AG09319 (cell line): Measurements from ENCODE around the gene ETV2.
A peak's percentile ranks its signal among the peaks of the same experiment; 100 is the strongest.

Source experiments
- DNase-seq: peaks from one replicate; pipeline ENCODE4 v3.0.0-alpha.2; 2010; ENCODE audit warnings: low read depth; ENCODE audit errors: extremely low read depth
- TF ChIP-seq, protein P1 (sequence below): IDR thresholded peaks from 2 replicates; pipeline ENCODE4 v1.5.1; 2011; ENCODE audit warnings: low read depth, mild to moderate bottlenecking, inconsistent platforms, low read length, moderate library complexity

Gene ETV2

DNA sequence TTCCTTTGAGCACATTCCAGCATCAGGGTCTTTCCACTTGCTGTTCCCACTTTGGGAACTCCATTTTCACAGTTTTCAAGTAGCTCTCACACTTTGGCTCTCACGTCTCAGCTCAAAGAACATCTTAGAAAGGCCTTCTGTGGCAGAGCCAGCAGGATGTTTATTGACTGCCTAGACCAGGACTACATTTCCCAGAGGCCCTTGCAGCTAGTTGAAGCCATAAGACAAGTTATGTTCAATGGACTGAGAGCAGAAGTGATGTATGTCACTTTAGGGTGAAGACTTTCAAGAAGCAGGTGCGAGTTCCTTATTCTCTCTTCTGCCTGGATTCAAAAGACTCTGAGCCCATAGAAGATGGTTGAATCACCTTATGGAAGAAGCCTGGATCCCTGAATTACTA, 33.3 kb upstream of the ETV2 start:
- TF ChIP-seq, protein P1, sequence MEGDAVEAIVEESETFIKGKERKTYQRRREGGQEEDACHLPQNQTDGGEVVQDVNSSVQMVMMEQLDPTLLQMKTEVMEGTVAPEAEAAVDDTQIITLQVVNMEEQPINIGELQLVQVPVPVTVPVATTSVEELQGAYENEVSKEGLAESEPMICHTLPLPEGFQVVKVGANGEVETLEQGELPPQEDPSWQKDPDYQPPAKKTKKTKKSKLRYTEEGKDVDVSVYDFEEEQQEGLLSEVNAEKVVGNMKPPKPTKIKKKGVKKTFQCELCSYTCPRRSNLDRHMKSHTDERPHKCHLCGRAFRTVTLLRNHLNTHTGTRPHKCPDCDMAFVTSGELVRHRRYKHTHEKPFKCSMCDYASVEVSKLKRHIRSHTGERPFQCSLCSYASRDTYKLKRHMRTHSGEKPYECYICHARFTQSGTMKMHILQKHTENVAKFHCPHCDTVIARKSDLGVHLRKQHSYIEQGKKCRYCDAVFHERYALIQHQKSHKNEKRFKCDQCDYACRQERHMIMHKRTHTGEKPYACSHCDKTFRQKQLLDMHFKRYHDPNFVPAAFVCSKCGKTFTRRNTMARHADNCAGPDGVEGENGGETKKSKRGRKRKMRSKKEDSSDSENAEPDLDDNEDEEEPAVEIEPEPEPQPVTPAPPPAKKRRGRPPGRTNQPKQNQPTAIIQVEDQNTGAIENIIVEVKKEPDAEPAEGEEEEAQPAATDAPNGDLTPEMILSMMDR: no peak
- no peak for DNase-seq

DNA sequence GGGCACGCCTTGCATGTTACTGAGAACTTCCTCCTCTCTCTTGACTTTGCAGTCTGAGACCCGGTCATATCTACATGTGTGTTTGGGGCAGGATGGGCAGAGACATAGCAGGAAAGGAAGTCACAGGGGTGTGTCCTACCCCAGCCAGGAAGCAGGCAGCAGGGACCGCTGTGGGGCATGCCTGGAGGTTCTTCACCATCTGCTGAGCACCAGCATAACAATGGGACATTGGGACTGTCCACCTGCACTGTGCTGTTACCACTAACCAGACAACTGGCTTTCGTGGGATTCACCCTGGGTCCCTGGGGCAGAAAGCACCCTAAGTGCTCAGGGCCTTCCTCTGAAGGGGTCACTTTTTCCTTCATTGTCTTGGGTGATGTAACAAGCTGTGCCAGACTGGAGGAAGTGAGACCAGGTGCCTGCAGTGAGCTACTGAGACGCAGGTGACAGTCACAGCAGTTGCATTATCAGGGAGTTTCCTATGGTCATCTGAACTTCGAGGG, 31.6 kb upstream of the ETV2 start:
- DNase-seq: no peak
- TF ChIP-seq, protein P1: no peak

DNA sequence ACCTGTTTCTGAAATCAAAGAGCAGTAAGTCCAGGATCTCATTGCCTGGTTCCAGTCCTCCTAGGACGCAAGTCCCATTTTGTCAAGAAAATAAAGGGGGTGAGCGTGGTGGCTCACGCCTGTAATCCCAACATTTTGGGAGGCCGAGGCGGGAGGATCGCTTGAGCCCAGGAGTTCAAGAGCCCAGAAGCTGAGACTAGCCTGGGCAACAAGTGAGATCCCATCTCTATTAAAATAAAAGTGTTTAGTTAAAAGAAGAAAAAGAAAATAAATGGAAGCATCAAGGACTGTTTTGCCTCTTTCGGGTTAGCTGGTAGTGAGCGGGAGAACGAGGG, 29.4 kb upstream of the ETV2 start:
- DNase-seq: no peak
- TF ChIP-seq, protein P1: no peak

DNA sequence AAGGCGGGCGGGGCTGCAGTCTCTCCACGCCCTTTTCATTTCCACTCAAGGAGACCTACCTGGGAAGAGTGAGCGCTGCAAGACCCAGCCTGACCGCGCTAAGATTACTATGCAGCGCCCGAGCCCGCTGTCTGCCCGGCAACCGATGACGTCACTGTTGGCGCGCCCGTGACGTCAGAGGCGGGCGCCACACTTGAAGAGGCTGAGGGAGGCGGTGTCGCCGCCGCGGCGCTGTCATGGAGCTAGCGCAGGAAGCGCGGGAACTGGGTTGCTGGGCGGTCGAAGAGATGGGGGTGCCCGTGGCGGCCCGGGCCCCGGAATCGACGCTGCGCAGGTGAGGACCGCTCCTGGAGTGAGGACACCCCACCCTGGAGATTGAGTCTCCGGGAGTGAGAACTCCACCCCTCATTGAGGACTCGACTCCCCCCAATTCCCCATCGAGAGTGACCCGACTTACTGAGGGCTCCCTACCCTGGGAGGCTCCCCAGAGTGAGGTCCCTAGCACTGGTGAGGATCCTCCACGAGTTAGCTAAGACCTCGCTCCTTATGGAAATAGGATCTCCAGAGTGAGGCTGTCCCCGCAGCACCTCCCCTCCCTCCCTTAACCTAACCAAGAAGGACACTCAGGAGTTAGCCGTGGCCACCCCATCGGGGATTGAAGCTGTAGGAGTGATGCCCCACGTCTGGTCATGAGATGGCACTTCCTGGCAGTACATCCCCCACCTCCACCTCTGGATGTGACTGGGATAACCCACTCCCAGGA, 28.8 kb upstream of the ETV2 start, which contains the start of gene HAUS5:
Gene HAUS5, plus strand, starts transcription at position 177 of the 763 bp plus-strand sequence. Its CDS starts 60 bp downstream, at position 237.
- TF ChIP-seq, protein P1: no peak
- DNase-seq: peak; percentile 69

DNA sequence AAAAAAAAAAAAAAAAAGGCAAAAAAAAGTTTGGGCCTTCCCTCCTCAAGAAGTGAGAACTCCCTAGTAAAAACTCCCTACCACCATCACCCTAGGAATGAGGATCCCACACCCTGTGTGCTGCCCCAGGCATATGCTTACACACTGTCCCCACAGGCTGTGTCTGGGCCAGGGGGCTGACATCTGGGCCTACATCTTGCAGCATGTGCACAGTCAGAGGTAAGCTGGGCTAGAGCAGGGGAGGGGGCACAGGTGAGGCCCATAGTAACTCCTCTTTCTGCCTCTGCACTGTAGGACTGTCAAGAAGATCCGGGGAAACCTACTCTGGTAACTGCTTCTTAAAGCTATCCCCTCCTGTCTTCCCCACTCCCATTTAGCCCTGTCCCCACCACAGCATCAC, 28.0 kb upstream of the ETV2 start:
- DNase-seq: no peak
- TF ChIP-seq, protein P1: no peak

DNA sequence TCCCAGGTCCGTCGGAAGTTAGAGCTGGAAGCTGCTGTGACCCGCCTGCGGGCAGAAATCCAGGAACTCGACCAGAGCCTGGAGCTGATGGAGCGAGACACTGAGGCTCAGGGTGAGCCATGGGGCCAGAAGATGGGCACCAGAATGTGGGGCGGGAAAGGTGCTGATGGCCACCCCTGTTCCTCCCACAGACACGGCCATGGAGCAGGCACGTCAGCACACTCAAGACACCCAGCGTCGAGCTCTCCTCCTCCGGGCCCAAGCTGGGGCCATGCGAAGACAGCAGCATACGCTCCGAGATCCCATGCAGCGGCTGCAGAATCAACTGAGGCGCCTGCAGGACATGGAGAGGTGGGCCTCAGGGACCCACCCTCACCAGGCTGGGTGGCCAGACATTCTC, 26.5 kb upstream of the ETV2 start:
- no peak for DNase-seq
- TF ChIP-seq, protein P1: no peak

DNA sequence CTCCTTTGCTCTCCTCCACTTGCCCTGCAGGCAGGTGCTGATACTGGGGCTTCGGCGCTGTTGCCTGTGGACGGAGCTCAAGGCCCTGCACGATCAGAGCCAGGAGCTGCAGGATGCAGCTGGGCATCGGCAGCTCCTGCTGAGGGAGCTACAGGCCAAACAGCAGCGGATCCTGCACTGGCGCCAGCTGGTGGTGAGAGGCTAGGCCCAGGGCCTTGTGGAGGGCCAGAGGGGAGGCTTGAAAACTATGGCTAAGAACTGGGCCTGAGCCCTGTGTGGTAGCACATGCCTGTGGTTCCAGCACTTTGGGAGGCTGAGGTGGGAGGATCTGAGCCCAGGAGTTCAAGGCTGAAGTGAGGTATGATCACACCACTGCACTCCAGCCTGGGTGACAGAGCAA, 22.7 kb upstream of the ETV2 start:
- TF ChIP-seq, protein P1: no peak
- DNase-seq: no peak
